Measurements from ENCODE around the gene THOC3.
"Not testable (repeated sequence)": the region's sequence is repeated elsewhere in the genome, so short reads cannot be mapped to it uniquely, and the experiment has no call there.

THOC3 gene

GRCh38 chr5:175920231-175920811, 47.8 kb downstream of the THOC3 start:
- H3K4me1 ChIP-seq: no peaks in the 10 kb centered on the region
- no peaks in the 10 kb centered on the region for H3K27me3 ChIP-seq (ENCODE audit: low read depth)
- H3K9me3 ChIP-seq: no peaks in the 10 kb centered on the region
- H3K4me3 ChIP-seq: no peak overlapping the region
- in situ Hi-C loops (cut with MboI; ENCODE audit: low sequenced_read_pairs): no loop called here
- no peaks in the 10 kb centered on the region for H3K36me3 ChIP-seq (replicated peaks)
- no peak for DNase-seq (ENCODE audit: low spot score in 2 of 2)

GRCh38 chr5:175915066-175916037, 52.8 kb downstream of the THOC3 start:
- H3K9me3 ChIP-seq; H3K4me1 ChIP-seq; H3K27me3 ChIP-seq (ENCODE audit: low read depth); DNase-seq (ENCODE audit: low spot score in 2 of 2); H3K4me3 ChIP-seq; H3K36me3 ChIP-seq (replicated peaks); in situ Hi-C loops (cut with MboI; ENCODE audit: low sequenced_read_pairs): not testable (repeated sequence)

GRCh38 chr5:175913835-175914672, 54.1 kb downstream of the THOC3 start:
- H3K4me1 ChIP-seq; DNase-seq (ENCODE audit: low spot score in 2 of 2); H3K9me3 ChIP-seq; H3K4me3 ChIP-seq; H3K36me3 ChIP-seq (replicated peaks); H3K27me3 ChIP-seq (ENCODE audit: low read depth); in situ Hi-C loops (cut with MboI; ENCODE audit: low sequenced_read_pairs): not testable (repeated sequence)

- H3K36me3 ChIP-seq (replicated peaks); H3K4me1 ChIP-seq; H3K27me3 ChIP-seq (ENCODE audit: low read depth); H3K9me3 ChIP-seq; H3K4me3 ChIP-seq; in situ Hi-C loops (cut with MboI; ENCODE audit: low sequenced_read_pairs); DNase-seq (ENCODE audit: low spot score in 2 of 2): not testable (repeated sequence)
Observed at GRCh38 chr5:175910072-175910471, 58.0 kb downstream of the THOC3 start.

Data from HAP-1 (cell line).